Measurements from ENCODE around the gene NXPH2. TPM values are rescaled to one million over a fixed set of nuclear protein-coding genes. Genes with fewer than 3 reads are reported as not detected.

Gene NXPH2
- total and polyA plus RNA-seq, 2 of the 13 experiments (the other 11 are each of a cell fraction or from before 2014, with no cell fraction given): not detected

GRCh38 chr2:138742441-138743057, 37.6 kb downstream of the NXPH2 start:
- Histone ChIP-seq H3K4me2 (ENCODE audit: low read depth, low read length) (no peak overlapping the region), H3K79me2 (ENCODE audit: insufficient read depth, low read length) (no peaks in the 10 kb centered on the region), H3K4me1 (ENCODE audit: insufficient read depth, low read length) (peaks cover 7% of the 10 kb centered on the region; the same call in 1 of the 2 replicates), H3K9ac (ENCODE audit: insufficient read depth, low read depth, low read length) (no peak overlapping the region), H3K9me3 (ENCODE audit: low read length) (peaks cover 2% of the 10 kb centered on the region), H3K4me3 (replicated peaks in 1 of 3; ENCODE audit: insufficient read depth in 1 of 3, low read depth in 2 of 3, low read length in 3 of 3) (no peak overlapping the region), H3K27ac (ENCODE audit: extremely low read length, insufficient read depth, low read length) (no peak overlapping the region), H3K36me3 (replicated peaks in 1 of 2; ENCODE audit: control insufficient read depth in 1 of 2, insufficient read depth in 2 of 2, low read length in 2 of 2) (no peaks in the 10 kb centered on the region), H4K20me1 (ENCODE audit: insufficient read depth, low read length) (no peaks in the 10 kb centered on the region), H3K27me3 (ENCODE audit: control insufficient read depth in 1 of 2, insufficient read depth in 2 of 2, low read length in 2 of 2) (peaks cover 0 to 8% of the 10 kb centered on the region in 2 experiments; a peak in 3 of 5 replicates), H2AFZ (ENCODE audit: low read length) (no peak overlapping the region)
- DNase-seq (ENCODE audit: low spot score) (no peak), ATAC-seq (peak; percentile 43; the same call in 1 of the 3 replicates), FAIRE-seq (peak; percentile 32)
- CTCF ChIA-PET (ENCODE audit: low intra/inter-chr PET ratio, low total read pairs): no interaction called here
- intact Hi-C loops (cut with micrococcal nuclease; ENCODE audit: unreplicated experiment) (no loop called here), in situ Hi-C loops (cut with HindIII; ENCODE audit: extremely low pct_ligation_motif_present, low pct_unique_long_range_greater_than_20kb) (no loop called here)
- WGBS (ENCODE audit: low lambda C conversion rate): 7% methylated on average over 4 of the region's 4 CpGs
- BruUV-seq (replicated peaks): no TSS peak
- POLR2A ChIA-PET: no interaction called here
- TF ChIP-seq SOX5 (CRISPR knock-in tag; IDR thresholded peaks at IDR 0.05; ENCODE audit: borderline replicate concordance) (peak; percentile 72; the same call in 1 of the 2 replicates), KDM6A (CRISPR knock-in tag; IDR thresholded peaks at IDR 0.05; ENCODE audit: low read depth) (no peak), CSRNP1 (CRISPR knock-in tag; IDR thresholded peaks at IDR 0.05) (no peak), CENPT (CRISPR knock-in tag; IDR thresholded peaks at IDR 0.05; ENCODE audit: low read depth) (no peak), GATAD2A (CRISPR knock-in tag; IDR thresholded peaks at IDR 0.05) (peak; percentile 50; the same call in 1 of the 2 replicates), ZNF292 (CRISPR knock-in tag; IDR thresholded peaks at IDR 0.05; ENCODE audit: borderline replicate concordance, low read depth) (no peak), MXD4 (CRISPR knock-in tag; IDR thresholded peaks at IDR 0.05) (no peak), FOXA1 (IDR thresholded peaks at IDR 0.05) (no peak), FOXA1 (CRISPR knock-in tag; IDR thresholded peaks at IDR 0.05) (0 out of 2 replicates have a peak, but pooled peaks have one; percentile 29), SOX13 (IDR thresholded peaks at IDR 0.05) (no peak), SOX13 (CRISPR knock-in tag; conservative IDR thresholded peaks at IDR 0.05 in 1 of 2, IDR thresholded peaks at IDR 0.05 in 1 of 2) (peak in 1 of 2 experiments; percentile 80; a peak in 2 of 4 replicates), POLR2AphosphoS2 (IDR thresholded peaks at IDR 0.05; ENCODE audit: low read depth, low read length) (no peak), TBX3 (IDR thresholded peaks at IDR 0.05; ENCODE audit: borderline replicate concordance) (no peak), PREB (CRISPR knock-in tag; IDR thresholded peaks at IDR 0.05) (no peak), SOX6 (IDR thresholded peaks at IDR 0.05) (no peak), SOX6 (CRISPR knock-in tag; IDR thresholded peaks at IDR 0.05) (peak; percentile 77; the same call in 1 of the 2 replicates), TEF (CRISPR knock-in tag; IDR thresholded peaks at IDR 0.05) (no peak), ZNF530 (CRISPR knock-in tag; IDR thresholded peaks at IDR 0.05; ENCODE audit: low read depth) (no peak), NFKB2 (CRISPR knock-in tag; IDR thresholded peaks at IDR 0.05; ENCODE audit: borderline replicate concordance) (no peak), ZNF430 (CRISPR knock-in tag; IDR thresholded peaks at IDR 0.05) (no peak), MYC (CRISPR knock-in tag; IDR thresholded peaks at IDR 0.05; ENCODE audit: borderline replicate concordance) (no peak), ZNF652 (CRISPR knock-in tag; IDR thresholded peaks at IDR 0.05; ENCODE audit: borderline replicate concordance, low read depth) (no peak)

All from HepG2 (cell line).